GM10248 (cell line): ENCODE data around the gene SLC35D1.
"Not testable (repeated sequence)": the region's sequence is repeated elsewhere in the genome, so short reads cannot be mapped to it uniquely, and the experiment has no call there.

Source experiments
- CTCF ChIA-PET: fragments of 300-600 bp; sonication (Branson Sonifier 250); formaldehyde crosslinking; extraction: SDS; loops from one replicate; lab custom pipeline; 2021; ENCODE audit warnings: antibody characterized with exemption; lab: Yijun Ruan, JAX
- POLR2A ChIA-PET: fragments of 350-650 bp; sonication (Branson Sonifier 250); formaldehyde crosslinking; extraction: SDS; loops from one replicate; lab custom pipeline; 2020; ENCODE audit warnings: antibody characterized with exemption; lab: Yijun Ruan, JAX
- DNase-seq: peaks from one replicate; pipeline ENCODE4 v3.0.0; 2012; ENCODE audit errors: extremely low spot score
- CTCF ChIP-seq: IDR thresholded peaks from 2 replicates; pipeline ENCODE4 v1.5.1; 2012; ENCODE audit warnings: mild to moderate bottlenecking, low read depth; ENCODE audit errors: extremely low read depth, missing control alignments, control extremely low read depth

Gene SLC35D1

GRCh38 chr1:66985835-66986234 is 68.1 kb downstream of the SLC35D1 start:
- ChIA-PET CTCF (interaction anchor here (5.4 kb wide), 1 partner anchor 10 kb away, joined by 31 read pairs; no protein-coding TSS in a partner anchor), POLR2A (no interaction called here)
- TF ChIP-seq CTCF: no peak
- no peak for DNase-seq

DNA sequence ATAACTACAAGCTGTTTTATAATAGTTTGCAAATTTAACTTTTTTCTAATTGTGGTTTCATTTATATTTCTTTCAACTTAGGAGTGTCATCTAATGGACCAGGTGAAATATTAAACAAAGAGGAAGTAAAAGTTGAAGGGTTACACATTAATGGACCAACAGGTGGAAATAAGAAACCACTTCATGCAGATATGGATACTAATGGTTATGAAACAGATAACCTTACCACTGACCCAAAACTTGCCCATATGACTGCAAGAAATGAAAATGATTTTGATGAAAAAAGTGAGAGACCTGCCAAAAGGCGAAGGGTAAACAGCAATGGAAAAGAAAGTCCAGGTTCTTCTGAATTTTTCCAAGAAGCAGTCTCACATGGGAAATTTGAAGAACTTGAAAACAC is 69.5 kb downstream of the SLC35D1 start:
- ChIA-PET CTCF (interaction anchor here (0.9 to 5.4 kb wide), 2 partner anchors 12 to 59 kb away, joined by 3 to 31 read pairs; no protein-coding TSS in a partner anchor), POLR2A (no interaction called here)
- no peak for TF ChIP-seq CTCF
- peak; percentile 38 for DNase-seq

GRCh38 chr1:66982561-66983260 is 71.2 kb downstream of the SLC35D1 start:
- POLR2A ChIA-PET: no interaction called here
- no peak for DNase-seq
- TF ChIP-seq CTCF: no peak
- CTCF ChIA-PET: interaction anchor here (1.0 to 5.4 kb wide), 3 partner anchors 9 to 159 kb away, joined by 3 to 31 read pairs (median 4); no protein-coding TSS in a partner anchor

DNA sequence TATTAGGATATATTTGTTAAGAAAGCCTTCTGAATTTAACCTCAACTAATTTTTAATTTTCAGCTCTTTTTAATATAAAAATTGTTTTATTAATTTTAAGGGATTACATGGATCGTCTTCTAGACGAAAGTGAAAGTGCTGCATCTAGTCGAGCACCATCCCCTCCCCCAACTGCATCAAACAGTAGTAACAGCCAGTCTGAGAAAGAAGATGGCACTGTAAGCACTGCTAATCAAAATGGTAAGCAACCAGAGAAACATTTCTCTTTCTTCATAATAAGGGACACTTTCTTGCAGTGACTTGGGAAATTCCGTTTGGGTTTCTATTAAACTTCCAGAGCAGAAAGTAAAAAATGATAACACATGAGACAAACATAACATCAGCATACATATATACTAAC is 72.3 kb downstream of the SLC35D1 start:
- DNase-seq: no peak
- CTCF ChIA-PET: interaction anchor here (0.8 to 2.3 kb wide), 7 partner anchors 8 to 519 kb away, joined by 3 to 7 read pairs (median 3); no protein-coding TSS in a partner anchor
- POLR2A ChIA-PET: no interaction called here

GRCh38 chr1:66980745-66981367 is 73.1 kb downstream of the SLC35D1 start:
- no peak for TF ChIP-seq CTCF
- DNase-seq: no peak
- ChIA-PET CTCF (interaction anchor here (0.8 to 2.3 kb wide), 7 partner anchors 9 to 520 kb away, joined by 3 to 7 read pairs (median 3); no protein-coding TSS in a partner anchor), POLR2A (no interaction called here)

More for the DNA sequence above, 72.3 kb downstream of the SLC35D1 start:
- TF ChIP-seq CTCF: no peak

GRCh38 chr1:66979621-66980020 is 74.3 kb downstream of the SLC35D1 start:
- CTCF ChIA-PET: interaction anchor here (0.8 to 2.3 kb wide), 5 partner anchors 10 to 68 kb away, joined by 3 to 7 read pairs (median 4); no protein-coding TSS in a partner anchor
- DNase-seq, POLR2A ChIA-PET: not testable (repeated sequence)
